Stimulated activated naive CD8-positive, alpha-beta T cell treated with anti-CD3 and anti-CD28 coated beads, Interleukin-15, Interleukin-2, amounts not matched to agents 100 U/mL and 50 U/mL, for 24 hours (primary cell): Measurements from ENCODE around the gene GPR84.
A peak's percentile ranks its signal among the peaks of the same experiment; 100 is the strongest.

Source experiments
- ATAC-seq: fragments of 150-1000 bp; cut with Tn5 transposase; one replicate; pipeline ENCODE4 v1.10.0; 2021
- DNase-seq: peaks from one replicate; pipeline ENCODE4 v3.0.0; 2021

The GPR84 gene

DNA sequence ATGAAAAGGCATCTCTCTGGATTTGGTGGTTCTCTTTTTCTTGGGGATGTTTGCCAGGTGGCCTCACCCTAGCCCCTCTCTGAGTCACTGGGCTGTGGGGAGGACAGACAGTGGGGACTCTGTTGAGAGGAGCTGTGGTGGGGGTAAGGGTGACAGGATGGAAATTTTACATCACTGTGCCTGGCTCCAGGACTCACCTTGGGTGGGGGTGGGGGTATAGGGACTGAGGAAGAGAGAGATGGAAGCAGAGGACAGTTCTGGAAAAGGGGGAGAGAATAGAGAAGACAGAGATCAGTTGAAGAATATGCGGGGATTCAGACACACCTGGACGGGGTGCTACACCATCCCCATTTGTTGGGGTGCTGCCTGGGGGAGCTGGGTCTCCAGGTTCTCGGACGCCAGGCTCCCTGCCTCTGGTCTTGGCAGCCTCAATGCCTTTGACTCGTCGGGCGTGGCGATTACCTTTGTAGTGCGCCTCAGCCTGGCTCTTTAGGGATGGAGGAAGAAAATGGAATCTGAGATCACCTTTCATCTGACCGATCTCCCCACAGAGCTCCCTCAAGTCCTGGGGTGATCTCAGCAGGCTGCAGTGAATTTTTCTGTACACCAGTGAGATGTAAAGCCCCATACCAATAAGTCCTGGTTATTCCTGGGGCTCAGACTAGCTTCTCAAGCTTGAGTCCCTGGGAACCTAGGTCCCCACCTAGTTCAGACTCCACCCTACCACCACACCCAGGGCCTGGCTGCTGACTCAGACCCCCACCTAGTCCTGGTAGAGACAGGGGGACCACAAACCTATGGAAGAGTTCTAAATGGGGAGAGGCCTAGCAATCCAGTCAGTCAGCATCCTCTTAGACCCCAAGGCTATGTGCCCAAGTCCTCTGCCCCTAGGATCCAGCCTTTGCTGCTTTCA lies 9.6 kb upstream of the GPR84 start:
- ATAC-seq (peak; percentile 82), DNase-seq (peak; percentile 52)

DNA sequence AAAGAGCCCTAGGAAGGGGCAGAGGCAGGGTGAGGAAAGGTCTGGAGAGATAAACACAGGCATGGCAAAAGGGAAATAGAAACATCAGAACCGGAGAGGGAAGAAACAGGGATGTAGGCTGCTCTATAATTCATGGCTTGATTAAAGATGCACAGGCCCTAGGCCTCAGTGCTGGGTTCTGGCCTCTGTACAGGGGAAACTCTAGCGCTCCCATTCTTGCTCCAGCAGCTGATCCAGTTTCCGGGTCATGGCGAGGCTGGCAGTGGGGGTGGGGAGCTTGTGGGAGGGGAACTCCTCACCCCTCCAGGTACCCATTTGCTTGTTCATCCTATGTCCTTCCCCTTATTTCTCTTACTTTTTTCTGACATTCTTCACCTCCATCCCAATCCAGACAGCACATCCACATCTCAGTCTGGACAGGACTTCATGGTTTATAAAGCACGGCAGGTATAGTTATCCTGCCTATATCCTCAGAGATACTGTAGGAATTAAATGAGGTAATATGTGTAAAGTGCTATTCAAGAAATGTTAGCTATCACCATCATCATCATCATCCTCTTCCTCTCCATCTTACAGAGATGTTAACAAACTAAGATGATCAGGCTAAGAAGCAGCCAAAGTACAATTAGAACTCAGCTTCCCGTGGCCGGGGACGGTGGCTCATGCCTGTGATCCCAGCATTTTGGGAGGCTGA lies 8.0 kb upstream of the GPR84 start:
- DNase-seq (no peak), ATAC-seq (no peak)

DNA sequence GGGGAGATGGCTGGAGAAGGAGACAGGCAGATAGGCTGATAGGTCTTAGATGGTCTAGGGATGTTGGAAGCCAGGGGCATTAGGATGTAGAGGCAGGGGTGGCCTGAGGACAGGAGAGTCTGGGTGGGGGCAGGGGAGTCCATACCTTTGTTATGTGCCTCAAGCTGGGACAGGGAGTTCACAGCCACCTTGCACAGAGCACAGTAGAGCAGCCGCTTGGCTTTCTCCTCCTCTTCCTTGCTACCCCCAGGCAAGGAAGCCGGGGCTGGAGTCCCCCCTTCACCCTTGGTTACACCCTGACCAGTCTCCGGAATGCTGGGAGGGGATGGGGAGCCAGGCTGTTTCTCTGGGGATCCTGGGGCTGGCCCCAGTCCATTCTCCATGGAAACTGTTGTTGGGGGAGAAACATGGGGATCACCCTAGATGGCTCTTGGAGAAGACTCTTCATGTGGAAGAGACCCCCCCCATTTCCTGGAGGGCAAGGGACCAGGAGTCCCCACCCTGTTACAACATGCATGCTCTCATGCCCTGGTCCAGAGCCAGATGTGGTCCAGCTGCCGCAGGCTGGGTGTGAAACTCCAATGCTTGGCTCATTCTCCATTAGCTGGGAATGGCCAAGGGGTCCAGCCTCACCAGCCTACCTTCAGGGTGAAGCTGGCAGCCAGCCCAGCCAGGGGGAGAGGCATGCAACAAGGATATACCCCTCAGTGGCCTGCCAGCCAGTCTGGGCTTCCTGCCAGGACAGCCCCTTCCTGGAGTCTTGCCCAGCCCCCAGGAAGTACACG lies 7.2 kb upstream of the GPR84 start:
- DNase-seq (no peak), ATAC-seq (no peak)

DNA sequence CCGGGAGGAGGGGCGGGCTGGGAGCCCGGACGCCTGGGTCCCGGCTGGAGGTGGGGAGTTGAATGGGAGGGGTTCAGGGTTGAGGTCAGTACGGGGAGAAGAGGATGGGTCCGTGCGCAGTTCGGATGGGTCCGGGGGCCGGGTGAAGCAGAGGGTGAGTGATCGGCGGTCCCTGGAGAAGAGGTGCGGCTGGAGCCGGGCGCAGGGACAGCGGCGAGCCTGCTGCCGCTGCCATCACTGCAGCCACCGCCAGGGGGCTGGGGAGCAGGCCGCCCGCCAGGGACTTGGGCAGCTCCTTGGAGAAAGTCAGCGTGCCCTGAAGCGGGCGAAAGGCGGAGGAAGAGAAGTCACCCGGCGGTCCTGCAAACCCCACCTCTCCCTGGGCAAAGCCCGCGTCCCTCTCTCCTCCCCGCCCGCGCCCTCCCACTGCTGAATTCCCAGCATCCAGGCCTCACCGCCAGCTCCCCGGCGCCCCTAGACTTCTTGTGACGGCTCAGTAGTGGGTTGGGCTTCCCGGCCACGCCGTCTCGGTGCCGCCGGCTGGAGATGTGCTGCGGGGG lies 6.0 kb upstream of the GPR84 start:
- peak; percentile 34 for DNase-seq

DNA sequence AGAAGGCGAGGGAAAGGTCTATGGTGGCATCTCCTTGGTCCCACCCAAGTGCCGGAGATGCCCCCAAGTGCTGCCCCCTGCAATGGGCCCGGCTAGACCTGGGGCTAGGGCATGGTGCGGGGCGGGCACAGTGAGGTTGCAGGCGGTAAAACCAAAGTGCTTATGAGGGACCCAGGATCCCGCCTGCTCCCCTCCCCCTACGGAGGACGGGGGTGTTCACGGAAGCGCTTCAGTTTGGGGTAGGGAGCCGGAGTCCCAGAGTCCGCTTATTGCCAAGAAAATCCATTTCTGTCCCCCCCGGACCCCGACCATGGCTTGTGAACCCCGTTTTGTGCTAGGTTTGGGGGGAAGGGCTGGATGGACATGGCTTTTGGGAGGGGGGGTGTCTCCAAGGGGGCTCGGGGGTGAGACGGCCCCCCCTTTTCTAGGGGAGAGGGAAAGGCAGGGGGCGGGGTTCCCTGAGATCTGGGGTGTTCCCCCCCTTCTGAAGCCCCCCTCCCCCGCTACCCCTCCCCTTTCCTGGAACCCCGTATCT lies 5.4 kb upstream of the GPR84 start:
- DNase-seq: no peak

More for the DNA sequence above, 6.0 kb upstream of the GPR84 start:
- ATAC-seq: no peak

DNA sequence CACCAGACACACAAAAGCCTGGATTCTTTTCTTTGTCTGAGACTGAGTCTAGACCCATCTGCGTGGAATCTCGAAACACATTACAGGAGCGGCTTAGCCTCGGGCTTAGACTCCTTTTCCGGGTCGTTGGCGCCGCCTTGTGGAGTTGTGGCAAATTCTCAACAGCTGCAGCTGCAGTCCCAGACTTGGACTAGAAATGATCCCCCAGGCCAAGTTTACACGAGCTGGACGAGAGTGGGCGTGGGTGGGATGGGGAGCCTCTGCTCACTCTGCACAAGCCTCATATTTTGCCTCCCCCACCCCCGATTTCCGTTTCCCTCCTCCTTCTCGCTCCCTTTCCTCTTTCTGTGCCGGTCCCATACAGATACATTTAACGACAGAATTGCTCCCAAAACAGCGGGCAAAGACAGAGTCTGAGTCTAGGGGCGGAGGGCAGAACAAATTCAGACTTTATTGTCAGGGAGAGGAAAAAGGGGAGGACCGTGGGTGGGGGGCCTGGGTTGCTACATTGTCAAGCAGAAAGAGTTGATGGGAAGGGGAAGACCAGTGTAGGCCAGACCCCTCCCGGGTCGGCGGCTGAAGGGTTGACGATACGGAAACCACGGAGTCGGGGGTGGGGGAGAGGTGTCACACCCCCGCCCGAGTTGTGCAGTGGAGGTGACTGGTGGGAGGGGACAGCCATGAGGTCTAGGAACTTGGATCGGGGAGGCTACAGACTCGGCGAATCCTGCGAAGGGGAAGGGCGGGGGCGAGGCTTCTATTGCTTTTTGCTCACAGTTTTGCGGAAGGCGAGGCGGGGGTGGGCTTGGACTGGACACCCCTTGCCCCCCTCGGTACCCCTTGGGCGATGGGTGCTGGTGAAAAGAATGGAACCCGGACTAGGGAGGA lies 4.7 kb upstream of the GPR84 start:
- peak; percentile 77 for ATAC-seq
- DNase-seq: peak; percentile 95

More for the DNA sequence above, 5.4 kb upstream of the GPR84 start:
- no peak for ATAC-seq

DNA sequence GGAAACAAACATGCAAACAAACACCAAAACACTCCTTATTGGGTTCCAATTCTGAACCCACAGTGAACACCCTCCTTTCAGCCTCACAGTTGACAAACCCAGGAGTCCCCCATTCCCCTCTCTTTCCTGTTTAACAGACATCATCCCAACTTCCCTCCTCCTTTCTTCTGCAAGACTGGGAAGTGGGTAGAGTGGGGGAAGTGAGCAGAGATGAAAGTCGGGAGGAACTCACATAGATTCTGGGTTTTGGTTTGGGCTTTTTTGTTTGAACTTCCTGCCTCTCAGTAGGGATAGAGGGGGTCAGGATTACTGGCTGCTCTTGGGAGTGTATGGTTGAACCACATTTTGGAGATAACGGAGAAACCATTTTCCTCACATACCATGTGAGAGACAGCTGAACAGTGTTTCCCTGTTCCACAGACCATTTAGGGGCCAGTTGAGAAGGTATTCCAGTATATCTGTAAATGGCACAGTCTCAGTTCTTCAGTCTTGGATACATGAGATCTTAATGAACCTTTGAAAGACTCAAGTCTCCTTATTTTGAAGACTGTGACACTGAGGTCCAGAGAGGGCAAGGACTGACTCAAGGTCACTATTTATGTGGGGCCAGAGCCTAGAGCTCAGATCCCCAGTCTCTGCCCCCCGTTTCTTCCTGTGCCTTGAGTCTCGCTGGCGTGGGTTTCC lies 3.9 kb upstream of the GPR84 start:
- ATAC-seq (peak; percentile 3), DNase-seq (no peak)

DNA sequence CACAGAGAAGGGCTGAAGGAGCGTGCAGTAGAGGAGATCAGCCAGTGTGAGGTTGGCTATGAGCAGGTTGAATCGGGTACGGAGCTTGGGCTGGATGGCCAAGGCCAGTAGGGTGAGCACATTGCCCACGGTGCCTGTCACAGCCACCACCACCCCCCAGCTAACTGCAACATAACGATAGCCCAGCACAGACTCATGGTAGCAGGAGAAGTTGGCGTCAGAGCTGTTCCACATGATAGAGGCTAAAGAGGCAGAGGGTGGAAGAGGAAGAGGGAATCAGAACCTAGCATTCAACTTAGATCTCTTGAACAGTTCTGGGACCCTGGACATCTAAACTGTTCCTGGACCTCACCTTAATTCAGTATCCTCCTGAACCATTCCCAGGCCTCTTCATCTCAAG lies 668 bp downstream of the GPR84 start:
- DNase-seq: no peak
- ATAC-seq: no peak

DNA sequence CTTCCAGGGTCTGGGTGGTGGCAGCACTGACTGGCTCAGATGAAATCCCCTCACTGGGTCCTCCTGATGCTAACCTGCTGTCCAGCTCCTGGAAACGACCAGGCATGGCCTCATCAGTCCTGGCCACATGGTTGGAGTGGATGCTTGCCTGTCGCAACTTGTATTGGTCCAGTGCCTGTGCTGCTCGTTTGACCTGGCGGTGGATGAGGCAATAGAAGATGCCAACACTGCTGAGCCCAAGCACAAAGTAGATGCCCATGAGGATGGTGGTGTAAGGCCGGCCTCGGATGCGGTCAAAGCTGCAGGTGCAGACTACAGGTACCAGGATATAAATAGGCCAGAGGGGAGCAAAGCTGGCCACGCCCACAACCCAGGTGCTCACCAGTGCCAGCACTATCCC lies 1.2 kb downstream of the GPR84 start:
- DNase-seq: no peak
- ATAC-seq: no peak

DNA sequence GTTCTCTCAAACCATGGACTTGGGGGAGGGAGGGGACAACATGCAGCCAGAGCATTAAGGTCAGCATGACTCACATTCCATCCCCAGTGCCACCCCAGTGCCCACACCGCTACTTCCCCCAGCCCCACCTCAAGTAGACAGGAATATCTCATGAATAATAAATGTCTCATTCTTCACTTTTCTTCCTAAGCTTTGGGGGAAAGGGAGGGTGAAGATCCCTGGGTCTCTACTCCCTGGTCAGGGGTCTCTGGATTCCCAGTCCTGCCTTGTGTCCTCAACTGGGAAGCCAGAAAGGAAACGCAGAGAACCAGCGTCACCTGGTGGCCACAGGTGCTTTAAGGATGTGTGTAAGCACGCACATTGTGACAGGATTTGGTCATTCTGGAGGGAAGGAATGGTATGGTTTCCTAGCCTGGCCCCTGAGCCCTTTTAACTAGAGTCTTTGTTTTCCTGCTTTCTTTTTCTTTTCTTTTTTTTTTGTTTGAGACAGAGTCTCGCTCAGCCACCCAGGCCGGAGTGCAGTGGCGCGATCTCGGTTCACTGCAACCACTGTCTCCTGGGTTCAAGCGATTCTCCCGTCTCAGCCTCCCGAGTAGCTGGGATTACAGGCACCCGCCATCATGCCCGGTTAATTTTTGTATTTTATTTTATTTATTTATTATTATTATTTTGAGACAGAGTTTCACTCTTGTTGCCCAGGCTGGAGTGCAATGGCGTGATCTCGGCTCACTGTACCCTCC lies 3.4 kb downstream of the GPR84 start:
- ATAC-seq: no peak
- peak; percentile 76 for DNase-seq

DNA sequence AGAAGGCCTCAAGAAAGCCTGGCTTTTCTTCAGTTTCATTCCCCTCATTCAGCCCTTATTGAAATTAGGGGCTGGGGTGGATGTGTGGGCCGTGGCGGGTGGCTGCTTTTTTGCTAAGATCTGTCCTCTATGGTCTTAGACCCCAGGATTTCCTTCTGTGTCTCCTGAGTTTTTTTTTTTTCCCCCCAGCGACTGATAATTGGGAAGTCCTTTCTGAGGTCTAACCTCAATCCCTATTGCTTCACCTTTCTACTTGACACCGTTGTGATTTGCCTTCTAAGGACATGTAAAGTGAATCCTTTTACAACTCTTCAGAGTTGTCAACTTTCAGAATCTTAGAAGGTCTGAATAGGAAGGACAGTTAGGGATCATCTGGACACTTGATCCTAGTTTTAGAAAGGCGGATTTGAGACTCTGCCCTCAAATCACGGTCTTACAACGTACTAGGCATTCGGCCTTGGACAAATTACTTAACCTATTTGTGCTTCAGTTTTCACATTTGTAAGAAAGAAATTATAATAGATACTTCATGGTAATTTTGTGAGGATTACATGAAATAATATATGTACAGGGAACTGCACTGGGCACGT lies 4.4 kb downstream of the GPR84 start:
- ATAC-seq (no peak), DNase-seq (no peak)

DNA sequence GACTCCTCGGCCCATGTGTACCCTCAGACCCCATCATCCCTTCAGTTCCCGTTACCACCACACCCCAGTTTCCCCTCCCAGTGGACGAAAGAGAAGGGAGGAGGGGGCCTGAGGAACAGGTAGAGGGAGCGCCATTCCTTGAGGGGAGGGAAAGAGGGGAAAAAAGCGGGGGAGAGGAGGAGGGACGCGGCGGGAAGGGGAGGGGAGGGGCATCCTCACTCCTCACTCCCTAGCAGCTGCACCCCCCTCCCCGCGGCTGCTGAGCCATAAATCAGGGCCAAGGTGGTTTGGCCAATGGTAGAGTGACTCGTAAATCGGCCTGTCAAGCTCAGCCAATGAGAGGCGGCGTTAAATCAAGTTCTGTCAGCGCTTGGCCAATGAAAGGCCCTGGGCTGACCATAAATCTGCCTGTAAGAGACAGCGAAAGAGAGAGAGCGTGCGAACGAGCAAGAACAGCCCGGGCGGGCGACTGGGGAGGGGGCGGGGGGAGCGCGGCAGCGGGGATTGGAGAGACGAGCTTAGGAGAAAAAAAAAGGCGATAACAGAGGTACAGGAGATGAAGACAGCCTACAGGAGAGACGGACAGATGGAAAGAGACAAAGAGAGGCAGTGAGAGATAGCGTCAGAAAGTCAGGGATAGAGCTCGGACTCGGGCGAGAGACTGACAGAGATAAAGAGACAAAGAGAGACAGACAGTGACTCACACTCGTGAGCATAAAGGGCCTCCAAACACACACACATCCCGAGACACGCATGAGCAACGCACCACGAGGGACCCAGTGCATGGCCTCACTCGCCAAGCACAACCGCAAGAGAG lies 5.1 kb downstream of the GPR84 start:
- ATAC-seq: peak; percentile 97
- peak; percentile 89 for DNase-seq

DNA sequence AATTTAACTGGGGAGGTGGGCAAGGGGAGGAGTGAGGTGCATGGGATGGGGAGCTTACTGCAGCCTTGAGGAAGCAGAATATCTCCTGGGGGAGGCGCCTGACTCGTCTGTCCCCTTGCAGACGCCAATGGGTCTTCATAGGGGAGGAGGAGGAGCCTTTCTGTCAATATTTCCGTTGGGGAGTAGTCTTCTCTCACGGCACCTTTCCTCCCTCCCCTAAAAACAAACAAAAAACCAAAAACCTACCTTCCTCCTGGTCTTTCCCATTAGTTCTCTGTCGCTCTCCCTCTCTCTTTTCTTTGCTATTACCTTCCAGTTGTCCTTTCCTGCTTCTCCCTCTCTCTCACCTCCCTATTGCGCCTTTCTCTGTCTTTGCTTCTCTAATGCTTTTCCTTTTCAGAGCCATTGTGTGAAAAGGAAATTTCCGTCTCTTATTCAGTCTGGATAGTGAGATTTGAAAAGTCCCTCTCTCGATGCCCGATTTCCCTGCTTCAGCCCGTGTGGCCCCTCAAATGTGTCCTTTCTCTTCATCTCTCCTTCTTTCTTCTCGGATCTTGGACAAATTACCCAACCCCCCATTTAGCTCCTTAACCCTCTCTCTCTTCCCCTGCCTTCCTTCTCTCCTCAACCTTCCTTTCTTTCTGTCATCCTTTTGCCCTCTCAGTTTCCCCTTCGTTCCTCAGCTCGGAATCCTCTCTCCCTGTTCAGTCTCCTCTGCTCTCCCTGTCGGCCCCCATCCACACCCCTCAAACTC lies 5.9 kb downstream of the GPR84 start:
- peak; percentile 52 for DNase-seq
- ATAC-seq: peak; percentile 31

DNA sequence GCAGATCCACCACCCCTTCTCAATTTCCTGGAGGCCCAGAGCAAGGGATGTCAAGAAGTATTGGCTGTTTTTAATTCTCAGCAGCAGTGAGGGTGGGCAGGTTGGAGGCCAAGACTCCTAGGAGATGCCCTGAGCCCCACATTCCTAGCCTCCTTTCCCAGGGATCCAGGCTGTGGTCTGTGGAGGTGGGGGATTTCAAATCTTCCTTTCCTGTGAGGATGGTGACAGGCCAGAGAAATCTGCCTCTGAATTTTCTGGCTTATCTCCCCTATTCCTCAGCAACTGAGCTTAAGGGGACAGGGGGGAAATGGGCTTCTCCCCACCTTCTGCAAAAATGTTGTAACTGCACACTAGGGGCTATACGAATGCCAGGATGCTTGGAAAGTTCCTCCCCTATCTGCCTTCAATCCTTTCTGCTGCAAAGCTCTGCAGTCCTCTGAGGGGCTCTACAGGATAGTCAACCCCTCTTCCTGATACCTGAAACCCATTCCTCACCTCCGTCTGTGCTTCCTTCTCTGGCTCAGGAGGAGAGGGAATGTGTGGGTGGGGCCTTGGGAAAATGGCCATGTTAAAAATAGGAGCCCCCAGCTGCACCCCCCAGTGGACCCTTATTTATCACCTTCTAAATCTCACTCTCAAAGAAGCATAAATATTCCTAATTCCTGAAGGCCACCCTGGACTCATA lies 6.6 kb downstream of the GPR84 start:
- ATAC-seq (no peak), DNase-seq (no peak)

DNA sequence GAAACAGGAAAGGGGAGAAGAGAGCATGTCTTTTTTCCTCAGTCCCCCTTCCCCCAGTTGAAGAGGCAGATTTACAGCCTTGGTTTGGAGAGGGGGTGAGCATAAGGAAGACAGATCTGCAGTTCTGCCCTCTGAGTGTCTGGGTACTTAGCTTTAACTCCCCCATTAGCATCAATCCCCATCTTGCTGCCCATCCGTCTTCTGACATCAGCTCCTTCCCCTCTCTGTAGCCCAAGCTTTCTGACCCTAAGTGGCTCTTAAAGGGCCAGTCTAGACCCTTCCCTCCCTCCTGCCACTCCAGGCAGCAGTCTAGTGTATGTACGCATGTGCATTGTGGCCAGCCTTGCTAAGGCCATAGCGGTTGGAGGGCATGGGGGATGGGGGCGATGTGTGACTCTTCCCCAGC lies 7.3 kb downstream of the GPR84 start:
- DNase-seq: no peak
- no peak for ATAC-seq

DNA sequence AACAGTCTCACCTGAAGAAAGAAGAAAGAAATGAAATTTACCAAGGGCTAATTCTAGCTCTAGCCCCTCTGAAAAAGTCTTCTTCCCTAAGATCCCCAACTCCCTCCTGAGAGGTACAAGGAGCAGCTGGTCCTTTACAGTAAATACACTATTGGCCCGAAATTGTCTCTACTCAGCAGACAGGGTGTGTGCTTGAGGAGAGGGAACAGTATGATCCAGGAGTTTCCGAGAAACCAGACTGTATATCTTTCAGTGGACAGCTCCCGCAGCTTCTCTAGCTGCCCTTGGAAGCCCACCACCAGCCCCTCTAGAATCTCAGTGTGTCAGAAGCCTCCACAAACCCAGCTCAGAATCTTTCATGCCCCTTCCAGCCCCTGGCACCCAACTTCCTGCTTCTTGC lies 8.1 kb downstream of the GPR84 start:
- DNase-seq (no peak), ATAC-seq (no peak)
